NT2/D1 (cell line): ENCODE data around the gene CFAP20.

Experiments
- SUZ12 ChIP-seq: IDR thresholded peaks from 2 replicates; pipeline ENCODE4 v1.6.1; 2011; ENCODE audit not compliant: insufficient read length, insufficient read depth; ENCODE audit errors: extremely low read depth
- YY1 ChIP-seq: IDR thresholded peaks from 2 replicates; pipeline ENCODE4 v1.6.1; 2011; ENCODE audit not compliant: insufficient read length, insufficient read depth
- ZNF274 ChIP-seq: IDR thresholded peaks from 2 replicates; pipeline ENCODE4 v1.6.1; 2011; ENCODE audit warnings: mild to moderate bottlenecking, low read depth, low read length

GRCh38 chr16:58157951-58158540 lies 28.9 kb upstream of the CFAP20 start:
- TF ChIP-seq ZNF274 (no peak), YY1 (no peak), SUZ12 (no peak)
